HEK293 (cell line): ENCODE results near the gene OPA1.

Source experiments
- CTCF ChIA-PET: fragments of 350-600 bp; formaldehyde crosslinking; extraction: SDS; loops from one replicate; lab custom pipeline; 2021; ENCODE audit warnings: antibody characterized with exemption; lab: Yijun Ruan, JAX
- POLR2A ChIA-PET: fragments of 300-600 bp; formaldehyde crosslinking; extraction: SDS; loops from one replicate; lab custom pipeline; 2020; ENCODE audit warnings: antibody characterized with exemption, inconsistent platforms; lab: Yijun Ruan, JAX
- H3K27ac ChIP-seq: fragments of 200-500 bp; sonication (Bioruptor generic); 2 replicates; pipeline ENCODE4 v1.5.1; 2014; ENCODE audit warnings: low read depth, low read length, control low read depth, inconsistent platforms; ENCODE audit errors: extremely low read depth
- H3K36me3 ChIP-seq, 2 experiments: fragments of 200-500 bp in 1 of 2; sonication (Bioruptor generic) in 1 of 2; 1 replicate in 1 of 2; 2 replicates in 1 of 2; pipeline ENCODE4 v1.5.1; 2014 to 2017; ENCODE audit warnings: inconsistent platforms in 2 of 2, low read length in 2 of 2; ENCODE audit not compliant: control insufficient read depth in 2 of 2, insufficient read depth in 1 of 2
- H3K4me1 ChIP-seq: fragments of 200-500 bp; sonication (Bioruptor generic); 2 replicates; pipeline ENCODE4 v1.5.1; 2014; ENCODE audit warnings: mild to moderate bottlenecking, low read length, inconsistent platforms; ENCODE audit not compliant: control insufficient read depth, insufficient read depth
- H3K4me3 ChIP-seq: 2 replicates; pipeline ENCODE4 v1.5.1; 2011; ENCODE audit warnings: low read depth, mild to moderate bottlenecking, control low read depth, low read length, moderate library complexity
- H3K9me3 ChIP-seq: fragments of 200-500 bp; sonication (Bioruptor generic); 2 replicates; pipeline ENCODE4 v1.5.1; 2014; ENCODE audit warnings: low read depth, low read length, inconsistent platforms; ENCODE audit not compliant: control insufficient read depth, insufficient read depth
- BCL11A ChIP-seq: fragments of 450-650 bp; formaldehyde crosslinking; IDR thresholded peaks from 2 replicates; pipeline ENCODE4 v1.5.1; 2016; ENCODE audit warnings: low read depth, missing biosample characterization, missing genetic modification characterization
- HOXC10 ChIP-seq: sonication (generic); formaldehyde crosslinking; IDR thresholded peaks from 2 replicates; pipeline ENCODE4 v1.8.1; 2023; ENCODE audit warnings: mild to moderate bottlenecking, missing genetic modification reagents
- KLF9 ChIP-seq: fragments of 450-650 bp; formaldehyde crosslinking; IDR thresholded peaks from 2 replicates; pipeline ENCODE4 v1.5.1; 2016; ENCODE audit warnings: missing biosample characterization, missing genetic modification characterization, low read depth
- MEIS1 ChIP-seq: sonication (generic); formaldehyde crosslinking; IDR thresholded peaks from 2 replicates; pipeline ENCODE4 v1.8.1; 2022; ENCODE audit warnings: missing genetic modification reagents, mild to moderate bottlenecking, borderline replicate concordance
- RBAK ChIP-seq: fragments of 450-650 bp; formaldehyde crosslinking; IDR thresholded peaks from 2 replicates; pipeline ENCODE4 v1.5.1; 2016; ENCODE audit warnings: missing biosample characterization, missing genetic modification characterization
- SCRT1 ChIP-seq: fragments of 450-650 bp; formaldehyde crosslinking; IDR thresholded peaks from 2 replicates; pipeline ENCODE4 v1.5.1; 2016; ENCODE audit warnings: missing biosample characterization, missing genetic modification characterization, borderline replicate concordance
- ZBTB20 ChIP-seq: fragments of 450-650 bp; formaldehyde crosslinking; IDR thresholded peaks from 2 replicates; pipeline ENCODE4 v1.5.1; 2016; ENCODE audit warnings: missing biosample characterization, missing genetic modification characterization
- ZBTB21 ChIP-seq: fragments of 450-650 bp; formaldehyde crosslinking; IDR thresholded peaks from 2 replicates; pipeline ENCODE4 v1.5.1; 2017; ENCODE audit warnings: missing biosample characterization, missing genetic modification characterization
- ZFHX2 ChIP-seq: fragments of 450-650 bp; formaldehyde crosslinking; conservative IDR thresholded peaks from 2 replicates; pipeline ENCODE4 v1.5.1; 2016; ENCODE audit warnings: missing biosample characterization, missing genetic modification characterization
- ZFP69B ChIP-seq: fragments of 450-650 bp; formaldehyde crosslinking; IDR thresholded peaks from 2 replicates; pipeline ENCODE4 v1.5.1; 2016; ENCODE audit warnings: missing biosample characterization, missing genetic modification characterization
- ZNF140 ChIP-seq: fragments of 450-650 bp; formaldehyde crosslinking; IDR thresholded peaks from 2 replicates; pipeline ENCODE4 v1.5.1; 2016; ENCODE audit warnings: missing biosample characterization, missing genetic modification characterization
- ZNF202 ChIP-seq: fragments of 450-650 bp; formaldehyde crosslinking; IDR thresholded peaks from 2 replicates; pipeline ENCODE4 v1.5.1; 2016; ENCODE audit warnings: missing biosample characterization, missing genetic modification characterization, borderline replicate concordance
- ZNF211 ChIP-seq: fragments of 450-650 bp; formaldehyde crosslinking; IDR thresholded peaks from 2 replicates; pipeline ENCODE4 v1.5.1; 2016; ENCODE audit warnings: low read depth, missing biosample characterization, missing genetic modification characterization
- ZNF24 ChIP-seq: fragments of 450-650 bp; formaldehyde crosslinking; IDR thresholded peaks from 2 replicates; pipeline ENCODE4 v1.5.1; 2016; ENCODE audit warnings: missing biosample characterization, missing genetic modification characterization
- ZNF311 ChIP-seq: fragments of 450-650 bp; formaldehyde crosslinking; IDR thresholded peaks from 2 replicates; pipeline ENCODE4 v1.5.1; 2017; ENCODE audit warnings: missing biosample characterization, missing genetic modification characterization, borderline replicate concordance
- ZNF324 ChIP-seq: fragments of 450-650 bp; formaldehyde crosslinking; IDR thresholded peaks from 2 replicates; pipeline ENCODE4 v1.5.1; 2016; ENCODE audit warnings: missing biosample characterization, missing genetic modification characterization
- ZNF473 ChIP-seq: fragments of 450-650 bp; formaldehyde crosslinking; IDR thresholded peaks from 2 replicates; pipeline ENCODE4 v1.5.1; 2017; ENCODE audit warnings: missing biosample characterization, missing genetic modification characterization
- ZNF501 ChIP-seq: fragments of 450-650 bp; formaldehyde crosslinking; IDR thresholded peaks from 2 replicates; pipeline ENCODE4 v1.5.1; 2016; ENCODE audit warnings: missing biosample characterization, missing genetic modification characterization
- ZNF510 ChIP-seq: fragments of 450-650 bp; formaldehyde crosslinking; IDR thresholded peaks from 2 replicates; pipeline ENCODE4 v1.5.1; 2018; ENCODE audit warnings: mild to moderate bottlenecking, missing genetic modification characterization, missing biosample characterization; ENCODE audit not compliant: insufficient replicate concordance
- ZNF623 ChIP-seq: fragments of 450-650 bp; formaldehyde crosslinking; IDR thresholded peaks from 2 replicates; pipeline ENCODE4 v1.5.1; 2016; ENCODE audit warnings: missing biosample characterization, missing genetic modification characterization
- ZNF660 ChIP-seq: fragments of 450-650 bp; IDR thresholded peaks from 2 replicates; pipeline ENCODE4 v1.5.1; 2018; ENCODE audit warnings: missing biosample characterization, mild to moderate bottlenecking, missing genetic modification characterization
- ZNF677 ChIP-seq: fragments of 450-650 bp; IDR thresholded peaks from 2 replicates; pipeline ENCODE4 v1.5.0; 2018; ENCODE audit warnings: missing biosample characterization, mild to moderate bottlenecking, missing genetic modification characterization, moderate library complexity
- ZNF791 ChIP-seq: fragments of 450-650 bp; formaldehyde crosslinking; IDR thresholded peaks from 2 replicates; pipeline ENCODE4 v1.5.1; 2016; ENCODE audit warnings: missing biosample characterization, missing genetic modification characterization
- ZNF830 ChIP-seq: fragments of 450-650 bp; IDR thresholded peaks from 2 replicates; pipeline ENCODE4 v1.5.0; 2018; ENCODE audit warnings: missing biosample characterization, missing genetic modification characterization, low read depth, mild to moderate bottlenecking, moderate library complexity
- ZNF837 ChIP-seq: fragments of 450-650 bp; formaldehyde crosslinking; IDR thresholded peaks from 2 replicates; pipeline ENCODE4 v1.5.1; 2016; ENCODE audit warnings: missing biosample characterization, missing genetic modification characterization
- TF ChIP-seq, protein P1 (sequence below): fragments of 450-650 bp; formaldehyde crosslinking; IDR thresholded peaks from 2 replicates; pipeline ENCODE4 v1.5.1; 2016; ENCODE audit warnings: missing biosample characterization, missing genetic modification characterization

Gene OPA1

DNA sequence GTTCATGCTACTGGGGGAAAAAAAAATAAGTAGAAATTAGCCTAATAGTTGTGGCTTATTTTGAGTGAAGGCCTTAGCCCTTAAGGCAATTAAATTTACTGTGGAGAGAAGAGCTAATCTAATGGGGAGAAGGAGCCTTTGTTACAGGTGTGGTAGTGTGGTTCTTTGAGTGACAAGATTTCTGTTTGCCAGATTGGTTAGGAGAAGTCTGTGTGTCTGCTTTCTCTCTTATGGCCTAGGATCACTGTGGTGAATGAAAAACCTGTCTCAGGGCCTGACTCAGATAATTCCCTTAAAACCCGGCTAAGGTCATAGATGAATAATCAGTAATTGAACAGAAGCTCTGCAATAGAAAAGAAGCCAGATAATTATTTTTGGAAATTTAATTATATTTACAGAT lies 27.0 kb downstream of the OPA1 start:
- ChIA-PET POLR2A (no interaction called here), CTCF (interaction anchor here (0.7 kb wide), 1 partner anchor 15 kb away, joined by 3 read pairs; no protein-coding TSS in a partner anchor)
- no peak overlapping the region for H3K27ac ChIP-seq
- peaks cover 0 to 57% of the 10 kb centered on the region in 2 experiments; a peak in 1 of 3 replicates for H3K36me3 ChIP-seq
- no peaks in the 10 kb centered on the region for H3K4me1 ChIP-seq
- TF ChIP-seq, protein P1, sequence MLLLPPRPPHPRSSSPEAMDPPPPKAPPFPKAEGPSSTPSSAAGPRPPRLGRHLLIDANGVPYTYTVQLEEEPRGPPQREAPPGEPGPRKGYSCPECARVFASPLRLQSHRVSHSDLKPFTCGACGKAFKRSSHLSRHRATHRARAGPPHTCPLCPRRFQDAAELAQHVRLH (tag by site-specific recombination), result no peak
- no peak overlapping the region for H3K4me3 ChIP-seq
- H3K9me3 ChIP-seq, result no peaks in the 10 kb centered on the region

DNA sequence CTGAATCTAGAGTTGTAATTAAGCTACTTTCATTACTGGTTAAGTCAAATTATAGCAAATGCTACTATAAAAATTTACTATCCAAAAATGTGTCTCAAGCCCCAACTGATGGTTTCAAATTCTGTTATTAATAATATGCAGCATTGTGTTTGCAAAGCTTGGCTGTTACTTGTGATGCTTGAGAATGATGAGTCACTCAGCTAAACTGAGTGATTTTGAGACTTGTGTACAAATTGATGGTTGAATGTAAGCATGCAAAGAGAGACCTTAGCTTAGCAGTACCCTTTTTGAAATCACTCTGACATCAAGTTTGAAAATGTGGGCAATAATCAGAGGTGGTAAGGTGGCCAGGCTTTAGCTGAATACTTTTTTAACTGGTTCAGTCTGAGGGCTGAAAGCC lies 27.6 kb downstream of the OPA1 start:
- no peaks in the 10 kb centered on the region for H3K9me3 ChIP-seq
- TF ChIP-seq SCRT1 (tag by site-specific recombination) (no peak), KLF9 (tag by site-specific recombination) (no peak), ZNF24 (tag by site-specific recombination) (no peak), ZNF501 (tag by site-specific recombination) (no peak), ZFHX2 (no peak), ZNF830 (tag by site-specific recombination) (no peak), ZNF837 (tag by site-specific recombination) (no peak), MEIS1 (CRISPR knock-in tag) (no peak), ZNF140 (no peak), ZBTB21 (tag by site-specific recombination) (no peak), ZNF623 (tag by site-specific recombination) (no peak), ZNF510 (tag by site-specific recombination) (no peak), ZNF791 (no peak), BCL11A (tag by site-specific recombination) (no peak)
- H3K4me1 ChIP-seq, result no peaks in the 10 kb centered on the region
- H3K4me3 ChIP-seq, result no peak overlapping the region
- ChIA-PET CTCF (interaction anchor here (0.7 kb wide), 1 partner anchor 15 kb away, joined by 3 read pairs; no protein-coding TSS in a partner anchor), POLR2A (no interaction called here)
- peaks cover 0 to 52% of the 10 kb centered on the region in 2 experiments; a peak in 1 of 3 replicates for H3K36me3 ChIP-seq
- no peak overlapping the region for H3K27ac ChIP-seq

DNA sequence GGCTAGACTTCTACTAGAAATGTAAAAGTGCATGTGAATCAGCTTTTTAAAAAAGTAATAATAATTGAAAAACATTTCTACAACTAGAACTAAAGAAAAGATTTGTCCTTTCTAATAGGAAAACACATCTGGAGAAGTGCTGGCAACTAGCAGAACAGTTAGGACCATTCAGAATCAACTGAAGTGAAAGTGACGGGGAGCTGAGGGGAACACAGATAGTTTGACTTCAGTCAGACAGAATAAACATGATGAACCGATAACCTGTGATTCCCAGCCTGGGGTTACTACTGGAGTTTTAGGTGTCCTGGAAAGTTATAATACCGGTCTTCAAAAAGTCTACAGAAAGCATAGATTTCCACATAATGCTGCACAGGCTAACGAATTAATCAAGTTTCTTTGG lies 28.1 kb downstream of the OPA1 start:
- ChIA-PET CTCF (no interaction called here), POLR2A (no interaction called here)
- TF ChIP-seq ZNF473 (tag by site-specific recombination) (no peak), ZFP69B (no peak), HOXC10 (CRISPR knock-in tag) (no peak), ZNF677 (tag by site-specific recombination) (no peak), ZNF211 (tag by site-specific recombination) (no peak), RBAK (tag by site-specific recombination) (no peak), ZNF660 (tag by site-specific recombination) (no peak), ZBTB20 (tag by site-specific recombination) (no peak), ZNF202 (tag by site-specific recombination) (no peak), ZNF324 (tag by site-specific recombination) (no peak), ZNF311 (tag by site-specific recombination) (no peak)
- Histone ChIP-seq H3K27ac (no peak overlapping the region), H3K9me3 (no peaks in the 10 kb centered on the region), H3K36me3 (peaks cover 0 to 52% of the 10 kb centered on the region in 2 experiments; a peak in 2 of 3 replicates), H3K4me1 (no peaks in the 10 kb centered on the region), H3K4me3 (no peak overlapping the region)
